Tibial artery (tissue), 4 donors: ENCODE results near the gene ELF5.

Source experiments
- DNase-seq, 2 donors: peaks; one replicate each; pipeline ENCODE4 v3.0.0-alpha.2; 2019
- H3K27ac ChIP-seq, 2 donors: fragments of 200-600 bp; sonication (generic) in 1 of 2; 1 replicate in 1 of 2; 2 replicates in 1 of 2; pipeline ENCODE4 v1.5.1; 2018 to 2019; ENCODE audit warnings: mild to moderate bottlenecking in 1 of 2
- H3K27me3 ChIP-seq, 2 donors: fragments of 200-600 bp; sonication (generic) in 1 of 2; one replicate each; pipeline versions ENCODE4 v1.5.1 to v1.6.0; 2016 to 2019
- H3K36me3 ChIP-seq, 3 donors: fragments of 200-600 bp; sonication (generic) in 2 of 3; one replicate each; pipeline ENCODE4 v1.5.1; 2016 to 2019; ENCODE audit warnings: mild to moderate bottlenecking in 2 of 3
- H3K4me1 ChIP-seq, 4 donors: fragments of 200-600 bp; sonication (generic) in 2 of 4; 1 replicate in 3 of 4; 2 replicates in 1 of 4; pipeline ENCODE4 v1.5.1; 2016 to 2019
- H3K4me3 ChIP-seq, 2 donors: fragments of 200-600 bp; sonication (generic) in 1 of 2; 1 replicate in 1 of 2; 2 replicates in 1 of 2; pipeline ENCODE4 v1.5.1; 2018 to 2019; ENCODE audit warnings: mild to moderate bottlenecking in 2 of 2
- H3K9me3 ChIP-seq, 3 donors: fragments of 200-600 bp; sonication (generic) in 1 of 3; one replicate each; pipeline ENCODE4 v1.5.1; 2016 to 2019
- intact Hi-C: fragments of 100-400 bp; cut with DNase I; formaldehyde crosslinking; loops from one replicate; pipeline ENCODE4 v1.15.0; 2023; ENCODE audit warnings: low total_unique reads
- TF ChIP-seq, protein P1 (sequence below), 2 experiments: fragments of 200-600 bp in 1 of 2; fragments of 450-650 bp in 1 of 2; IDR thresholded peaks; one replicate each; pipeline ENCODE4 v1.5.1; 2017 to 2019; ENCODE audit warnings: antibody characterized with exemption in 2 of 2, mild to moderate bottlenecking in 1 of 2, moderate library complexity in 1 of 2

ELF5 gene

GRCh38 chr11:34529643-34530042 lies 16.0 kb upstream of the ELF5 start:
- TF ChIP-seq, protein P1, sequence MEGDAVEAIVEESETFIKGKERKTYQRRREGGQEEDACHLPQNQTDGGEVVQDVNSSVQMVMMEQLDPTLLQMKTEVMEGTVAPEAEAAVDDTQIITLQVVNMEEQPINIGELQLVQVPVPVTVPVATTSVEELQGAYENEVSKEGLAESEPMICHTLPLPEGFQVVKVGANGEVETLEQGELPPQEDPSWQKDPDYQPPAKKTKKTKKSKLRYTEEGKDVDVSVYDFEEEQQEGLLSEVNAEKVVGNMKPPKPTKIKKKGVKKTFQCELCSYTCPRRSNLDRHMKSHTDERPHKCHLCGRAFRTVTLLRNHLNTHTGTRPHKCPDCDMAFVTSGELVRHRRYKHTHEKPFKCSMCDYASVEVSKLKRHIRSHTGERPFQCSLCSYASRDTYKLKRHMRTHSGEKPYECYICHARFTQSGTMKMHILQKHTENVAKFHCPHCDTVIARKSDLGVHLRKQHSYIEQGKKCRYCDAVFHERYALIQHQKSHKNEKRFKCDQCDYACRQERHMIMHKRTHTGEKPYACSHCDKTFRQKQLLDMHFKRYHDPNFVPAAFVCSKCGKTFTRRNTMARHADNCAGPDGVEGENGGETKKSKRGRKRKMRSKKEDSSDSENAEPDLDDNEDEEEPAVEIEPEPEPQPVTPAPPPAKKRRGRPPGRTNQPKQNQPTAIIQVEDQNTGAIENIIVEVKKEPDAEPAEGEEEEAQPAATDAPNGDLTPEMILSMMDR (IDR thresholded peaks at IDR 0.05) = no peak
- Histone ChIP-seq H3K4me1 (no peaks in the 10 kb centered on the region), H3K27ac (no peak overlapping the region), H3K4me3 (no peak overlapping the region), H3K36me3 (no peaks in the 10 kb centered on the region), H3K27me3 (peaks cover 0 to 4% of the 10 kb centered on the region in 2 donors), H3K9me3 (peaks cover 0 to under 1% (median 0%) of the 10 kb centered on the region in 3 donors)
- intact Hi-C loops = no loop called here
- no peak for DNase-seq

DNA sequence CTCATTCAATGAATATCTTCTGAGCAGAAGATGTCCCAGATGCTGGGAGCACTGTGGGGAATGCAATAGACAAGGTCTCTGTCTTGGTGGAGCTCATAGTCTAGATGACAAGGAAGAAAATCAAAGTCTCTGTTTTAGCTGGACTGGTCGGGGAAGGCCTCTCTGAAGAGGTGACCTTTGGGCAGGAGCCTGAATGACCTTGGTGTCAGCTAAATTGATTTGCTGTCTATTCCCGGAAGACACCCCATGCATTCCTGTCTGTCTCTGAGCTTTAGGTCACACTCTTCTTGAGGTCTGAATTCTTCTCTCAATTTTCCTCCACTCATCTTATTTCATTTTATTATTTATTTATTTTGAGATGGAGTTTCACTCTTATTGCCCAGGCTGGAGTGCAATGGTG lies 14.5 kb upstream of the ELF5 start:
- intact Hi-C loops = no loop called here
- no peak overlapping the region for H3K4me3 ChIP-seq
- H3K27ac ChIP-seq = no peak overlapping the region
- no peaks in the 10 kb centered on the region for H3K4me1 ChIP-seq
- H3K36me3 ChIP-seq = no peaks in the 10 kb centered on the region
- H3K9me3 ChIP-seq = no peaks in the 10 kb centered on the region
- peaks cover 0 to 6% of the 10 kb centered on the region in 2 donors for H3K27me3 ChIP-seq
- DNase-seq = no peak
- TF ChIP-seq, protein P1 (IDR thresholded peaks at IDR 0.05) = no peak

DNA sequence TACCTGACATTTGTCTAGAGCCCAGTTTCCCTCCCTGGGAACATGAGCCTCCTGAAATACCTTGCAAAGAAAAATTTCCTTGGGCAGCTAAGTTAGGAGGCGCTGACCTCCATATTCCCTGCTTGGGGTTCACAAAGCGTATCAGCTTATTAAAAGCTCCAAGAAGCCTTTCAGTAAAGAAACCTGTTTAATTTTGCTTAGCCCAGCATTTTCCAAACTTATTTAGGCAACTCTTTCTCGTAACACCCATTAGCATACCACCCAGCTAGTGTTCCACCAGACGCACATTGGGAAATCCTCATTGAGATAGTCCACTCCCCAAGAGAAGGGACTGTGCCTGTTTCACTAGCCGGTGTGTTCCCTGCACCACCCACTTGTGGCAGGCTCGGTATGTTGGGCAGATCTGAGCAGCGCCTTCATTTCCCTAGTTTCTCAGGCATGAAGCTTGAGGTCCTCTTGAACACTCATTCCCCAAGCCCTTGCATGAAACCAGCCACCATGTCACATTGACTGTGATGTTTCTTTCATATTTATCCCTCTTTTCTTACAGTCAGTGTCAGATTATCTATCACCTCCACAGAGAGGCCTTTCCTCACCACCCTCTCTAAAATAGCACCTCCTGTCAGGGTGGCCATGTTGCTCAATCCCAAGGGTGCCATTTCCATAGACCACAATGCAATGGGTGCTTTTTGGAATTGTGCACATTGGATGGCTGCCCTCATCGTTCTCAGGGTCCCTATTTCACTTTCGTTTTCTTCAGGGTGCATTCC lies 12.5 kb upstream of the ELF5 start:
- H3K27me3 ChIP-seq = peaks cover 0 to 6% of the 10 kb centered on the region in 2 donors
- no peak overlapping the region for H3K4me3 ChIP-seq
- intact Hi-C loops = no loop called here
- H3K27ac ChIP-seq = no peak overlapping the region
- H3K4me1 ChIP-seq = no peaks in the 10 kb centered on the region
- TF ChIP-seq, protein P1 (IDR thresholded peaks at IDR 0.05) = no peak
- no peaks in the 10 kb centered on the region for H3K9me3 ChIP-seq
- DNase-seq = no peak
- no peaks in the 10 kb centered on the region for H3K36me3 ChIP-seq

- TF ChIP-seq, protein P1 (IDR thresholded peaks at IDR 0.05) = no peak
- H3K9me3 ChIP-seq = no peaks in the 10 kb centered on the region
Observed at GRCh38 chr11:34525098-34525497, 11.5 kb upstream of the ELF5 start.

DNA sequence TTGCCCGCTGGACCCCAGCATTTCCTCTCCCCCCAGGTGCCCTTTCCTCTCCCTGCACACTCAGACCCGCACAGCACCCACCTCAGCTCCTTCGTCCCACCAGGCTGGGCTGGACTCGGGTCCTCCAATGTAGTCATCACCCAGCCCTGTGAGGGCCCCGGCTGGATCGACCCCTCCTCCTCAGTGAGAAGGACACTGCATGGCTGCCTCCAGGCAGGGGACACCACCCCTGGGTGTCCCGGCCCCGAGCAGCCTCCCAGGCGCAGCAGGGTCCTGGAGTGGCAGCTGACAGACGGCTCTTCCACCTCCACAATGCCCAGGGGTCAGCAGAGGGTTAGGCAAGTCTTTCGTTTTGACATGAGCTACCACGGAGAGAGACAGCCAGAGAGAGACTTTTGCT lies 11.1 kb upstream of the ELF5 start:
- Histone ChIP-seq H3K9me3 (no peaks in the 10 kb centered on the region), H3K4me3 (no peak overlapping the region), H3K27ac (no peak overlapping the region), H3K4me1 (no peaks in the 10 kb centered on the region), H3K36me3 (no peaks in the 10 kb centered on the region), H3K27me3 (peaks cover 0 to 6% of the 10 kb centered on the region in 2 donors)
- intact Hi-C loops = no loop called here
- no peak for DNase-seq
- TF ChIP-seq, protein P1 (IDR thresholded peaks at IDR 0.05) = no peak

More at GRCh38 chr11:34525098-34525497, 11.5 kb upstream of the ELF5 start:
- no peak overlapping the region for H3K4me3 ChIP-seq
- H3K27ac ChIP-seq = no peak overlapping the region
- H3K36me3 ChIP-seq = no peaks in the 10 kb centered on the region
- H3K4me1 ChIP-seq = no peaks in the 10 kb centered on the region
- DNase-seq = no peak
- intact Hi-C loops = no loop called here
- H3K27me3 ChIP-seq = peaks cover 0 to 6% of the 10 kb centered on the region in 2 donors
